ENCODE results near the gene ITPR1.

Gene ITPR1

GRCh38 chr3:4793311-4793710, 300.2 kb downstream of the ITPR1 start:
- TF ChIP-seq CTCF (IDR thresholded peaks at IDR 0.05; ENCODE audit: extremely low read depth, missing control alignments), result no peak
- no peak for DNase-seq (ENCODE audit: low spot score)

GRCh38 chr3:4794331-4794730, 301.2 kb downstream of the ITPR1 start:
- no peak for DNase-seq (ENCODE audit: low spot score)
- no peak for TF ChIP-seq CTCF (IDR thresholded peaks at IDR 0.05; ENCODE audit: extremely low read depth, missing control alignments)

DNA sequence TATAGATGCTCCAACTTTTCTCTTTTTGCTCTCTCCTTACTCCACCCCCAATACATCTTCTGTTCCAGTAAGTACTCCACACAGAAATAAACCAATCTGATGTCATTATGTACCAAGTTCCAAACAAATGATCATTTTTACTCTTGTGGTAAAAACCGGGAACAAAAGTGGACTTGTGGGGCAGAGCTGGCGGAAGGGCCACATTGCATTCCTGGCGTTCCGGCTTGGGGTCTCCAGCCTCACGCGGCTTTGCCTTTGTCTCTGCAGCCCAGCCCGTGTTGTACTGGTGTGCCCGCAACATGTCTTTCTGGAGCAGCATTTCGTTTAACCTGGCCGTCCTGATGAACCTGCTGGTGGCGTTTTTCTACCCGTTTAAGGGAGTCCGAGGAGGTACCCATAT, 301.6 kb downstream of the ITPR1 start:
- no peak for DNase-seq (ENCODE audit: low spot score)
- no peak for TF ChIP-seq CTCF (IDR thresholded peaks at IDR 0.05; ENCODE audit: extremely low read depth, missing control alignments)

DNA sequence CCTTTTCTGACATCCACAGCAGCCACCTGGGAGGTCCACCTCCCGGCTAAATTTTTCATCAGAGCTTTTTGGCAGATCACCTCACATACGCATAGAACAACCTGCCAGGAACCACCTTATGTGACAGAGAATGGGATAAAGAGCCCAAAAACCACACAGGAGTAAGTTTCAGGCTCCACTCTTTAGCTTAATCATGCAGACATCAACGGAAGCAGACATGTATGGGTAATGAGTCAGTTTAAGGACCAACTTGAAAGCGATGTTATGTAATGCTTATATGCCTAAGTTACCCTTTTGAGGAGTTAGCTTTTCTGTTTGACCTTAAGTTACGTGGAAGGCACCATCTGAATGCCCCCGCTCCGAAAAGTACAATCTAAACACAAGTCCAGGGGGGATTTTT, 302.8 kb downstream of the ITPR1 start:
- no peak for DNase-seq (ENCODE audit: low spot score)
- no peak for TF ChIP-seq CTCF (IDR thresholded peaks at IDR 0.05; ENCODE audit: extremely low read depth, missing control alignments)

GRCh38 chr3:4797201-4797705, 304.1 kb downstream of the ITPR1 start:
- no peak for DNase-seq (ENCODE audit: low spot score)
- no peak for TF ChIP-seq CTCF (IDR thresholded peaks at IDR 0.05; ENCODE audit: extremely low read depth, missing control alignments)

GRCh38 chr3:4799266-4800256, 306.4 kb downstream of the ITPR1 start:
- no peak for DNase-seq (ENCODE audit: low spot score)
- no peak for TF ChIP-seq CTCF (IDR thresholded peaks at IDR 0.05; ENCODE audit: extremely low read depth, missing control alignments)

- DNase-seq (ENCODE audit: low spot score), result no peak
- no peak for TF ChIP-seq CTCF (IDR thresholded peaks at IDR 0.05; ENCODE audit: extremely low read depth, missing control alignments)
These were observed 307.4 kb downstream of the ITPR1 start for GRCh38 chr3:4800595-4800994.

Data from GM20000 (cell line).